Kidney (tissue), 14 donors: ENCODE measurements around the gene RNF41. TPM values are rescaled to one million over a fixed set of nuclear protein-coding genes. Genes with fewer than 3 reads are reported as not detected.
A peak's percentile ranks its signal among the peaks of the same experiment; 100 is the strongest.

Source experiments
- DNase-seq, 5 donors: peaks; one replicate each; pipeline ENCODE4 v3.0.0-alpha.2; 2013 to 2020
- FAIRE-seq: peaks from 2 replicates; lab custom pipeline; 2012; peaks lifted over from hg19 to GRCh38; lab: Jason Lieb, UNC
- H3K27ac ChIP-seq, 2 donors: one replicate each; pipeline ENCODE4 v1.7.0; 2013; ENCODE audit warnings: low read depth in 2 of 2, low read length in 2 of 2, inconsistent platforms in 1 of 2
- H3K27me3 ChIP-seq: one replicate; pipeline ENCODE4 v1.7.1; 2013; ENCODE audit warnings: low read length, inconsistent platforms; ENCODE audit not compliant: control insufficient read depth, insufficient read depth
- H3K36me3 ChIP-seq, 3 donors: one replicate each; pipeline versions ENCODE4 v1.7.0 to v1.7.1; 2013; ENCODE audit warnings: low read length in 3 of 3, control low read depth in 1 of 3, inconsistent platforms in 1 of 3; ENCODE audit not compliant: insufficient read depth in 3 of 3, control insufficient read depth in 2 of 3
- H3K4me1 ChIP-seq, 3 donors: one replicate each; pipeline versions ENCODE4 v1.7.0 to v1.7.1; 2013; ENCODE audit warnings: low read length in 3 of 3, inconsistent platforms in 1 of 3, low read depth in 1 of 3; ENCODE audit not compliant: control insufficient read depth in 2 of 3, insufficient read depth in 2 of 3
- H3K4me3 ChIP-seq, 3 donors: one replicate each; pipeline versions ENCODE4 v1.7.0 to v1.8.1; 2013; ENCODE audit warnings: low read length in 3 of 3, control low read depth in 1 of 3, inconsistent platforms in 1 of 3
- H3K9ac ChIP-seq, 3 donors: one replicate each; pipeline versions ENCODE4 v1.7.0 to v1.7.1; 2013; ENCODE audit warnings: low read length in 3 of 3, control low read depth in 1 of 3, inconsistent platforms in 1 of 3
- H3K9me3 ChIP-seq, 3 donors: one replicate each; pipeline versions ENCODE4 v1.7.0 to v1.7.1; 2013; ENCODE audit warnings: low read length in 3 of 3, control low read depth in 1 of 3, inconsistent platforms in 1 of 3; ENCODE audit not compliant: control insufficient read depth in 2 of 3, insufficient read depth in 1 of 3
- intact Hi-C: fragments of 100-400 bp; cut with DNase I; formaldehyde crosslinking; loops from one replicate; pipeline ENCODE4 v1.11.1; 2022
- polyA plus RNA-seq: library from polyadenylated mRNA; stranded (reverse); fragments of 350-450 nt; fragmentation: Illumina TruSeq; extraction: RNeasy Lipid Tissue Mini Kit (QIAGEN cat#74804); gene quantifications from one replicate; pipeline ENCODE4 v1.2.3, GENCODE V29; 2014; ENCODE audit warnings: low read depth, low replicate concordance; ENCODE audit not compliant: insufficient read depth
- total RNA-seq: library from RNA; stranded (reverse); fragmentation: NEBNext Ultra II Directional; extraction: Animal tissue kit (Norgen Biotek cat#: 25700); gene quantifications from one replicate; pipeline ENCODE4 v1.2.1, GENCODE V29; 2021
- TF ChIP-seq, protein P1 (sequence below): IDR thresholded peaks from 3 replicates; pipeline ENCODE4 v1.5.1; 2012; ENCODE audit warnings: mild to moderate bottlenecking, moderate library complexity, borderline replicate concordance; ENCODE audit not compliant: insufficient read depth; ENCODE audit errors: extremely low read depth
- donor health status: control.
- donor health status: control.
- donor health status: control.
- donor health status: control.
- donor health status: control.
- donor health status: DM: yes; HTN: yes; CAD: no.
- donor health status: Normal renal cell carcinoma (clear cell type).

Gene RNF41
- total and polyA plus RNA-seq, 2 donors from 2014 or later = 17.6 to 45.5 TPM

DNA sequence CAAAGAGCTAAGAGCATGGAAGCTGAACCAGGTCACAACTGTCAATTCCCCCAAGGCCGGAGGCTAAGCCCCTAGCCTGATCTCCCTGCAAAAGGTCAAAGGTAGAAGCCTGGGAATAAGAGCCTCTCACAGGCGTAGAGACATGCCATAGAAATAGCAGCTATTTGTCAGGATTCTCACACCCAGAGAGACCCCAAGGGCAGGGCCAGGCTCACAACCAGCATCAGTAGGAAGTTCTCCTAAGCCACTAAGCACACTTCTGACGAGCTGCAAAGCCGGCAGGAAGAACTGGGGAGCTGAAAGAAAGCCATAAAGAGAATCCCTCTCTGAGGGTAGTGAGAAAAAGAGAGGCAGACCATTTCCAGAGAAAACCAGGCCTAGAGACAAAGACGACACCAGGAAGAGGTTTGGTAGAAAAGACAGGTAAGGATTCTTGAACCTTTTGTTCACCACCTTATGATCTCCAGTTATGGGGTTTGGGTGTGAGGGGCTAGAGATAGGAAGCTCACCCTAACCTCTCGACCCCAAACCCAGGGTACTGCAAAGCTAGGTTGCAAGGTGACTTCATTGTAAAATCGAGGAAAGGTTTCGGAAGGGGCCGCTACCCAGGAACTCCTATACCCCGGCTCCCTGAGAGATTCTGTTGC is 33.5 kb downstream of the RNF41 start:
- TF ChIP-seq, protein P1, sequence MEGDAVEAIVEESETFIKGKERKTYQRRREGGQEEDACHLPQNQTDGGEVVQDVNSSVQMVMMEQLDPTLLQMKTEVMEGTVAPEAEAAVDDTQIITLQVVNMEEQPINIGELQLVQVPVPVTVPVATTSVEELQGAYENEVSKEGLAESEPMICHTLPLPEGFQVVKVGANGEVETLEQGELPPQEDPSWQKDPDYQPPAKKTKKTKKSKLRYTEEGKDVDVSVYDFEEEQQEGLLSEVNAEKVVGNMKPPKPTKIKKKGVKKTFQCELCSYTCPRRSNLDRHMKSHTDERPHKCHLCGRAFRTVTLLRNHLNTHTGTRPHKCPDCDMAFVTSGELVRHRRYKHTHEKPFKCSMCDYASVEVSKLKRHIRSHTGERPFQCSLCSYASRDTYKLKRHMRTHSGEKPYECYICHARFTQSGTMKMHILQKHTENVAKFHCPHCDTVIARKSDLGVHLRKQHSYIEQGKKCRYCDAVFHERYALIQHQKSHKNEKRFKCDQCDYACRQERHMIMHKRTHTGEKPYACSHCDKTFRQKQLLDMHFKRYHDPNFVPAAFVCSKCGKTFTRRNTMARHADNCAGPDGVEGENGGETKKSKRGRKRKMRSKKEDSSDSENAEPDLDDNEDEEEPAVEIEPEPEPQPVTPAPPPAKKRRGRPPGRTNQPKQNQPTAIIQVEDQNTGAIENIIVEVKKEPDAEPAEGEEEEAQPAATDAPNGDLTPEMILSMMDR = no peak
- intact Hi-C loops = loop anchor here (10.0 kb wide), 1 partner anchor 63 kb away; the partner anchor contains the start of gene ESYT1
- FAIRE-seq (no peak), DNase-seq (peak in 1 of 5 donors; percentile 39)
- no peaks in the 10 kb centered on the region for H3K9me3 ChIP-seq
- H3K9ac ChIP-seq = peak overlapping the region; percentile 46 to 82 (median 72)
- peak overlapping the region; percentile 61 to 95 (median 78) for H3K4me3 ChIP-seq
- H3K27me3 ChIP-seq = no peaks in the 10 kb centered on the region
- H3K36me3 ChIP-seq = peaks cover 5 to 23% (median 19%) of the 10 kb centered on the region in 3 donors
- peaks cover 0 to 19% (median 10%) of the 10 kb centered on the region in 3 donors for H3K4me1 ChIP-seq
- peak overlapping the region; percentile 25 to 88 for H3K27ac ChIP-seq

DNA sequence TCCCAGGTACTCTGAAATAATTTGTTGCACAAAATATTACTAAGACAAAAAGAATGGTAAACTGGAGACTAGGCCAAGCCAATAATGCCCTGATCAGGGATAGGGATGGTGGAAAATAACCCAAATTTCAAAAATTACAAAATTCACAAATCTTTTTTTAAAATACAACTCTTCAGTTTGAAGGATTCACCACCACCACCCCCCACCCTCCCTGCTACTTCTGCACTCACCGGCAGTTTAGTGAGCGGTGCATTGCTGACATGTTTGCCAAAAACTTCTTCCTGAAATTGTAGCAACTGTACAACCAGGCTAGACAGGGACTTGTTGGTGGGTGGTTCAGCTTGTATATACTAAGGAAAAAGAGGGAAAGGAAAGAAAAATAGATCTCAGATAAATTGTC is 34.8 kb downstream of the RNF41 start:
- no peak overlapping the region for H3K27ac ChIP-seq
- intact Hi-C loops = loop anchor here (10.0 kb wide), 1 partner anchor 62 kb away; the partner anchor contains the start of gene ESYT1

DNA sequence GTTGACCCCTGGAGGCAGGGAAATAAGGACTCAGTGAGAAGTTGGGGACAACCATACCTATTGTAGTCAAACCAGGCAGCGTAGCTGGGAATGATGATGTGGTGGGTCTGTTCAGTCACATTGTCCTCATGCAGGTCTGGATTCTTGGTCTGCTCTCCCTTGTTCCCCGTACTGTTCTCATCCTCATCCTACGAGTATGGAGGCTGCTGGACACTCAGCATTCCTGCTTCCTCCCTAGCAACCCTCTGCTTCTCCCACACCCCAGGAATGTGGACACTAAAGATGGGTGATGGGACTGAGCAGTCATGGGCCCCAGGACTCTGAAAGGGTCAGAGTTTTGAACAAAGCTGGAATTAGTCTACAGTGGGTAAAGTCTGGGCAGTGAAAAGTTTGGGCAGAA is 43.4 kb downstream of the RNF41 start:
- TF ChIP-seq, protein P1 = no peak
- intact Hi-C loops = no loop called here
- no peak for DNase-seq
- H3K27me3 ChIP-seq = no peaks in the 10 kb centered on the region
- H3K27ac ChIP-seq = no peak overlapping the region
- H3K4me3 ChIP-seq = no peak overlapping the region
- FAIRE-seq = no peak
- H3K36me3 ChIP-seq = peaks cover 15 to 53% (median 43%) of the 10 kb centered on the region in 3 donors
- H3K4me1 ChIP-seq = no peaks in the 10 kb centered on the region
- no peak overlapping the region for H3K9ac ChIP-seq
- no peaks in the 10 kb centered on the region for H3K9me3 ChIP-seq

More for the DNA sequence above, 34.8 kb downstream of the RNF41 start:
- H3K9me3 ChIP-seq = no peaks in the 10 kb centered on the region
- DNase-seq (no peak), FAIRE-seq (no peak)
- TF ChIP-seq, protein P1 = no peak
- peaks cover 0 to 19% (median 10%) of the 10 kb centered on the region in 3 donors for H3K4me1 ChIP-seq
- no peak overlapping the region for H3K9ac ChIP-seq
- H3K4me3 ChIP-seq = no peak overlapping the region
- H3K36me3 ChIP-seq = peaks cover 5 to 24% (median 19%) of the 10 kb centered on the region in 3 donors
- H3K27me3 ChIP-seq = no peaks in the 10 kb centered on the region
